GM18526 (cell line): ENCODE measurements around the gene TAF4.

Experiments
- POLR2A ChIP-seq: IDR thresholded peaks from 3 replicates; pipeline ENCODE4 v1.6.1; 2011; ENCODE audit not compliant: insufficient read length; ENCODE audit errors: extremely low read depth

TAF4 gene

GRCh38 chr20:61937963-61938838 is 127.5 kb downstream of the TAF4 start:
- TF ChIP-seq POLR2A: no peak

DNA sequence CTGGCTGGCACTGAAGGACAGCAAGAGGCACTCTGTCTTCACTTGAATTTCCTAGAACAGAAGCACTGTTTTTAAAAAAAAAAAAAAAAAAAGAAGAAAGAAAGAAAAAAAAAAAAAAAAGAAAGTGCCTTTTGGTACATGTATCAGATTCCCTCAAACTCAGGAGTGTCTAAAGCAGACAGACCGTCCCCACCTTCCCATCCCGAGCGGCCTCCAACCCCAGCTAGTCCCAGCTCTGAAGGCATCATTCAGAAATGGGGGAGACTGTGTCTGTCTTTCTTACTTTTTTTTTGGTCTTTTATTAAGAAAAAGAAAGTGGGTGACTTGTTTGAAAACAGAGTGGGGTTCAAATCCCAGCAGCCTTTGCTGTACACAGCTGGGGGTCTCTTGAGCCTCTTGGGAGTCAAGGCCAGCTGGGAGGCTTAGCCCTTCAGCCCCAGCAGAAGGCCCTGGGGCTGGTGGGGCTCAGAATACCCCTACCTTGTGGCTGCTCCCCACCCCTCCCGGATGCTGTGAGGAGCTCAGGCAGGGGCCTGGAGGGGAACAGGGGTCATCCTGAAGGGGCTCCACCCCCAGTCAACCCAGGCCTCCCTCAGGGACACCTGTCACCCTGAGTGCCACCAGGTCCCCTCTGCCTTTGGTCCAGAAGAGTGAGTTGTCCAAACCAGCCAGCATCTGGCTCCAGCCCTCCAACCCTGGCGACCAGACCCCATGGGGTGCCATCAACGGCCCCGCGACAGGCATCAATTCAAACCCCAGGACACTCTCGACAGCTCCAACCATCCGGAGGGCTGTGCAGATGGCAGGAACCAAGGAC is 128.3 kb downstream of the TAF4 start:
- TF ChIP-seq POLR2A: no peak

DNA sequence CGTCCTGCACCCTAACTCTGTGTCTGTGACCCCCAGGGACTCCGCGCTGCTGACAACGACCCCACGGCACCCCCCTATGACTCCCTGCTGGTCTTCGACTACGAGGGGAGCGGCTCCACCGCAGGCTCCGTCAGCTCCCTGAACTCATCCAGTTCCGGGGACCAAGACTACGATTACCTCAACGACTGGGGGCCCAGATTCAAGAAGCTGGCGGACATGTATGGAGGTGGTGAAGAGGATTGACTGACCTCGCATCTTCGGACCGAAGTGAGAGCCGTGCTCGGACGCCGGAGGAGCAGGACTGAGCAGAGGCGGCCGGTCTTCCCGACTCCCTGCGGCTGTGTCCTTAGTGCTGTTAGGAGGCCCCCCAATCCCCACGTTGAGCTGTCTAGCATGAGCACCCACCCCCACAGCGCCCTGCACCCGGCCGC is 129.0 kb downstream of the TAF4 start:
- no peak for TF ChIP-seq POLR2A

DNA sequence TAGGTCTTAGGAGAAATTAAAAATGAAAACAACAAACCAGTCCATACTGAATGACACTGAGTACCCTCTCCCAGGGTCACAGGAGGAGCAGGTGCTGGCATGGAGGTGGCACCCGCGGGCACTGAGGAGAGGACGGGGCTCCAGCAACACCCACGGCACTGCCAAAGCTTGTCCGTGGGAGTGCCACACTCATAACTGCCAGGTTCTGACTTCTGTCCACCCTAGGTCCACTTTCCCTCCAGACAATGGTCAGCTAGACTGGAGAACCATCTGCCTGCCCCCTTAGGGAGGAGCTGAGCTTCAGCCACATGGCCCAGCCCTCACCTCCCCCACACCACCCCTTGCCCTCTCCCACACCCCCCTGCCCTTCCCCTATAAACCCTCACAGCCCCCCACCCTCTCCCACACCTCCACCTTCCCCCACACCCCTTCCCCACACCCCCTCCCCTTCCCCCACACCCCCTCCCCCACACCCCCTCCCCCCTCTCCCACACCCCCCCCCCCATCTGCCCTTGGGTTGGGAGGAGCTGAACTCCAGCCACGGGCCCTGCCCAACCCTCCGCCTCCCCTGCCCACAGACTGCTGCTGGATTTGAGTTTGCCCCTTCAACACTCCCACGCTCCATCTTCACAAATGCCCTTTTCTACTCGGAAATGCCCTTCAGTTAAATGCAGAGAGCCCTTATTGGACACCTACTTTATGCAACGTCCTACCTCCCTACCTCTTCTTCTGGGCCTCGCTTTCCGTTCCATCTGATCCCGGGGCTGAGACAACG is 129.6 kb downstream of the TAF4 start:
- TF ChIP-seq POLR2A: no peak

DNA sequence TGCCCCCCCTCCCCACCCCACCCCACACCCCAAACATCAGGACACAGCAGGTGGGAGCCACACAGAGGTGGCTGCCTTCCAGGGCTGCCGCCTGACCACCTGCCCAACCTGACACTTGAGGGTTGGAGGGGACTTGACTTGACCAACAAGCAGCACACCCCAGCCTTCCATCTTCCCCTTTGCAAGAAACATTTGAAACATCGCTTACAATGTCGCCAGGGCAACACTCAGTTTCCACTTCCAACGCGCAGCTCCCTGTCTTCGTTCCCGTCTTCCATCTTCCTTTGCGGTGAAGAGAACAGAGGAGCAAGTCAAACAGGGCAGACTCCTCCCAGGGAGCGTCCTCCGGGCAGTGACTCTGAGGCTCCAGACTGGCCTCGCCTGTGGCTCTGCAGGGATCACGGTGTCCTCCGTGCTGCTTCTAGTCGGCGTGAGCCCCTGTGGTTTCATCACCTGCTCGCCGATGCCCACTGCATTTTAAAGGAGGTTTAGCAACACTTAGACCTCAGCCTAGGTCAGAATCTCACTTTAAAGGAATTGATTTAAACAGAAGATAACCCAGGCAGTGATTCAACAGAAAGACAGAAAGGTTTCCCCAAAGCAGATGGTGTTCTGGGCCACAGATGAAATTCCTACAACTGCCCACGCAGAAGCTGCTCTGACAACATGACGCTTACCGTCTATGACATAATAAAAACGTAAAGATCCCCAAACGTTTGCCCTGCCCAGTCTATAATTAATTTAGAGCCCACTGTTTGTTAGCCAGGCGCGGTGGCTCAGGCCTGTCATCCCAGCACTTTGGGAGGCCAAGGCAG is 130.8 kb downstream of the TAF4 start:
- no peak for TF ChIP-seq POLR2A

GRCh38 chr20:61933951-61934715 is 131.5 kb downstream of the TAF4 start:
- TF ChIP-seq POLR2A: no peak

DNA sequence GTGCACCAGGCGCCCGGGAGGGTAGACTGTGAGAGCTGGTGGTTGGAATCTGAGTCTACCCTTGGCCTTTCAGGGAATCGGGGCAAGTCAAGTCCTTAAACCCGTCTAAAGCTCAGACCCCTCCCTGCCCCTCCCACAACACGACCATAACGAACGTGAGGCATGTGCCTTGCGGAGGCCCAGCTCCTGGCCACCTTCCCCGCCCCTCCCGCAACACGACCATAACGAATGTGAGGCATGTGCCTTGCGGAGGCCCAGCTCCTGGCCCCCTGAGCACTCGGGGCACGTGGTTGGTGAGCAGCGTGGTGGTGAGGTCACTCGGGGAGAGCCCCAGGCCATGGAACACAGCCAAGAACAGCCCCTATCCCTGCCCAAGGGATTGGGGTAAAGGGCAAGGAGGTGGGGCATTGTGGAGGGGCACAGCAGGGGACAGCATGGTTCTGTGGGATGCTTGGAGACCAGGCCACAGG is 132.2 kb downstream of the TAF4 start:
- TF ChIP-seq POLR2A: no peak

DNA sequence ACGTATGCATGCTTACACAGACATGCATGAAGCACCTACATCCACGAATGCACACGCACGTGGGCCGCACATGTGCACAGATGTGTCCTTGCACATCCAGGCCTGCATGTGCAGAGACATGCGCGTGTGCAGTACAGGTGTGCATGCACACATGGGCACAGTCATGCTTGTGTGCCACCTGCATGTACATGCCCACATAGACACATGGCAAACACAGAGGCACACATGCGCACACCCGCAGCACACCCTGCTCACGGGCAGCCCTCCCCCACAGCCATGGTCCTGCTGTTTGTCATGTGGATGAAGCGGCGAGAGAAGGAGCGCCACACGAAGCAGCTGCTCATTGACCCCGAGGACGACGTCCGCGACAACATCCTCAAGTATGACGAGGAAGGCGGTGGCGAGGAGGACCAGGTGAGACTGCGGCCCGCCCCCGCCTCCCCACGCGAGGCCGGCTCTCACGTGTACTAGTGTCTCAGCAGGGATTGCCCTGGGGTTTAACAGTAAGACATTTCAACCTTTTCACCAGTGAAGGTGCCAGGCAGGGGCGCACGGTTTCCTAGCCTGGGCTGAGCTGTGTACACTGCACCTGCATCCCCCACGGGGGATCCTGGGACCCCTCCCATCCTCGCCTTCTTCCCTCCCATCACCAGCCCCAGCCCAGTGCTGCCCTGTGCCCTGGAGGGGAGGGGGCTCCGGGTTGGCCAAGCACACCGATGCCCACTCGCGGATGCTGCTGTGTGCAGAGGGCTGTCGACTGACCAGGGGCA is 132.8 kb downstream of the TAF4 start:
- no peak for TF ChIP-seq POLR2A

GRCh38 chr20:61932199-61932592 is 133.5 kb downstream of the TAF4 start:
- TF ChIP-seq POLR2A: no peak

- no peak for TF ChIP-seq POLR2A
These were observed 134.0 kb downstream of the TAF4 start for GRCh38 chr20:61931476-61932198.

DNA sequence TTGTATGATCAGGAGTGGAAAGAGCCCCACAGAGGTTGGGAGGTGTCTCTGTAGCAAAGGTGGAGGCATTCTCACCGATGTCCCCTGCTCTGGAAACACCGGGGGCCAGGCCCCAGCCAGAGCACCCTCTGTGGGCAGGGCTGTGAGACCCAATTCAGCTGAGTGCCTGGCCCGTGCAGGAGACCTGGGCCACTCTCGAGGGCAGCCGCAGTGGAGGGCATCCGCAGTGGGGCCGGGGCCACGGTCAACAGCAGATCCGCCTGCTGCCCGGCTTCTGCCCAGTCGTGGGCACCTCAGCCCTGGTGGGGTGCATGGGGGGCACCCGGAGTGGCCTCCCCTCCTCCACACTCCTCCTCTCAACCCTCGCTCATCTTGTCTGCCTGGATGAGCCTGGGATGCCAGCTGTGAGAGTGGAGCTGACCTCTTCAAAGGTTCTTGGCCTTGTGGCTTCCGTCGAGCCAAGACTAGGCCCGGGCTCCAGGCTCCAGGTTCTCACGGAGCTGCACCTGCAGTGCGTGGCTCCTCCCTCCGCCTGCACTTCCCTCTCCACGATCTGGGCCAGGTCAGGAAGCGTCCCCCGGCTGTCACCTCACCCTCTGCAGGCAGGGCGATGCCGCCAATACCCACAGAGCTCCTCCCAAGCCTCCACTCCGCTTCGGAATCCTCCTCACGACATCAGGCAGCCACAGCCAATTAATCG is 134.8 kb downstream of the TAF4 start:
- TF ChIP-seq POLR2A: no peak

DNA sequence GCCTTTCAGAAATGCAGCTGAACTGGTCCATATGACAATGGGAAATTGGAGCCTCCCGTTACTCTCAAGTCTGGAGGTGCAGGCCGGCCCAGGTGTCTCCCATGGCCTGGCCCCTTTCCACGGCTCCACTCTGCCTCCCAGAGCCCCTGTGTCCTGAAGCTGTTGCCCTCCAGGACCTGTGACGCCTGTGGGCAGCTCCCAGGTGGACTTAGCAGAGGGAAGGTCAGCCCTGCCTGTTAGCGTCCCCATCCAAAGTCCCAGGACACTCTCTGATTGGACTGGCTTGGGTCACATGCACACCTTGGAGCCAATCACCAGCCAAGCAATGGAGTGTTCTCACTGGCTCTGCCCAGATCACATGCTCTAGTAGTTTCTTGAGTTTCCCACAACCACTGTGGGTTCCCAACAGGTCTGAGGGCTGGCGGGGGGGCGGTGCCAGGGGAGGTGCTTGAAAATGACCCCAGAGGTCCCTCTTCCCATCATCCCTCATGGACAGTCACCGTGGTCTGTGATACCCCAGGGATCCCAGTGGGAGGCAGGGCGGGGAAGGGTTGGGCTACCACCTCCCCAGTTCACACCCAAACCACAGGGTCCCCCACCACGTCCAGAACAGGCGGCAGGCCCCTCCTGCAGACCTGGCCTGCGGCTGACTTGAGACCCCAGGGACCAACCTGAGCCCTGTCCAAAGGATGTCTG is 135.6 kb downstream of the TAF4 start:
- TF ChIP-seq POLR2A: no peak
